ENCODE measurements around the gene SH3GL2.

- TF ChIP-seq CTCF (IDR thresholded peaks at IDR 0.05) (no peak), POLR2A (IDR thresholded peaks at IDR 0.05) (no peak)
Observed at GRCh38 chr9:17739022-17739421, 160.2 kb downstream of the SH3GL2 start.
